GM12801 (cell line): ENCODE data around the gene PTPRK.

ENCODE experiments used
- CTCF ChIP-seq: IDR thresholded peaks from one replicate; pipeline ENCODE4 v1.5.1; 2011; ENCODE audit warnings: control low read depth; ENCODE audit not compliant: insufficient read length; ENCODE audit errors: extremely low read depth

Gene PTPRK

GRCh38 chr6:128498234-128498633 lies 22.2 kb downstream of the PTPRK start:
- no peak for TF ChIP-seq CTCF

DNA sequence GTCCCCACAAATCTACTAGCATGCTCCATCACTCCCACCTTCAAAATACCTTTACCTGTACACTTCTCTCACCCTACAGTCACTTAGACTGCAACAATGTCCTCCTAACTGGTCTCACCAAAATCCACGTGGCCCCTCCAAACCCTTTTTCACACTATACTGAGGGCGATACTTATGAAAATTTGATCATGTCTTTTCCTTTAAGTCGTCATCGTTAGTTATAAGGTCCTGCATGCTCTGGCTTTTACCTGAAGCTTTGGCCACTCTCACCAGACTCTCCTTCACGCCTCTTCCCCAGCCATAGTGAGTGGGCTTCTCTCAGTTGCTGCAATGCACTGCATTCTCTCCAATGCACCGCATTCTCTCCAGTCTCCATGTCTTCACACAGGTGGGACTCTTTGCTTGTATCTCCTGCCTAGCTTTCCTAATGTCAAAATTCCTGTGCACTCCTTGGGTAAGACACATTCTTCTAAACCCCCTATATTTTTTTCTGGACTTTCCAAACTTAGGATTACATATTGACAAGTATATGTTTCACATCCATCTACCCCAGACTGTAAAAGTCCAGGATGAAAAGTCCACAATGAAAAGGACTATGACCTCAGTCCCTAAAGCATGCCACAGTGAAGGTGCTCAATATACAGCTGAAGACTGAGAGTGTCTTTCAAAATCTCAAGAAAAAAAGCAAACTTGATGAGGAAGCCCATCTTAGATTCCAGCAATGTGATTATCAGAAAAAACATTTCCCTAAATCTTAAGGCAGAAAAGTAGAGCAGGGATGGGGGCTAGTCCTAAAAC lies 24.7 kb downstream of the PTPRK start:
- TF ChIP-seq CTCF = no peak

DNA sequence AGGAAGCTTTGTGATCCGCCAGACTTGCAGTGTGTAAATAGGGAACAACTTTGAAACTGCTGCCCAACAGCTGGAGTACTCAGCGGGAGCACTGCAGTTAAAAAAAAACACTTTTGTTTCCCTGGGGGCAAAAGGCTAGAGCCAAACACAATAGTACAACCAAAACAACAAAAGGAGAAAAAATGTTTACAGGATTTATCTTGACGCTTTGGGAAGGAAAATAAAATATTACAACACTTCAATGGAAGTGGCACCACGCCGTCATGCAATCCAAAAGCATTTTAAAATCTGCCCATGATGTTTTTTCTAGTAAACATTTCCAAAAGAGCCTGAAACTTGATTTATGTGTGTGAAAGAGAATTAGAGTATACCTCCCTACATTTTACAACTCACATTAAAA lies 26.0 kb downstream of the PTPRK start:
- TF ChIP-seq CTCF = no peak

GRCh38 chr6:128493877-128494276 lies 26.5 kb downstream of the PTPRK start:
- no peak for TF ChIP-seq CTCF

DNA sequence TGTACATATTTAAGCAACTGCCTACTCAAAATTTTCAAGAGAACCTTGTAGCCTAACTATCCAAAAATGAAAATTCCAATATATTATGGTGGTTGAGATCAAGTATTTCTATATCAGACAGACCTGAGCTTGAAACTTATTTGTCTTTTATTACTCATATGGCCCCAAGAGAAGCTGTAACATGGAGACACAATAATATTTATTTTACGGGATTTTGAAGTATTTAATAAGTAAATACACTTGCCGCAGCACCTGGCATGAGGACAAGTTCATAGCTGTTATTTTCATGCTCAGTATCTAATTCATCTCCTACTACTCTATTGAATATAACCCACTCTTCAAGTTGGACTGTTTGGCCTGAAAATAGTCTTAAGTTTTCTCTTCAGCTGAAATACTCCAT lies 28.0 kb downstream of the PTPRK start:
- TF ChIP-seq CTCF = no peak

DNA sequence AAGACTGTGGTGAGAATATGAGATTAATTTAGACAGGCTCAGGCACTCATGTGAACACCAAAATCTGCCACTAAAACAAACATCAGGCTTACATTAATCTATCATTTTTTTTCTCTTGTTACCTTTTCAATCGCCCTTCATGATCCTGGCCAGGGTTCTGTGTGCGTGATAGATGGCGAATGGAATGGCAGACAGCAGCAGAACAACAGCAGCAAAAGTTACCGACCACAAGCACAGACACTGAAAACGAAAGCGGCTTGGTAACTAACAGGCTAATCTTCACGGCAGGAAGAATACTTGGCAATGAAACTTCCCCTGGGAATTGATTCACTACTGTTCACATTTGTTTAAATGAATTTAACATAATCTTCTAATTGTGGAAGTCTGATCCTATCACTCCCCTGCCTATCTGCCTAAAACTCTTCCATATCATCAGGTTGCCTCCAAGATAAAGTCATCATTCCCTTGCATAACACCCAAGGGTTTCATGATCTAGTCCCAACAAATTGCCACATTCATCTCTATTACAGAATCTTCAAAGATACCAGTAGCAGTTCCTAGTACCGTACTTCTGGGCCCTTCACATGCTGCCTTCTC lies 28.7 kb downstream of the PTPRK start:
- no peak for TF ChIP-seq CTCF

DNA sequence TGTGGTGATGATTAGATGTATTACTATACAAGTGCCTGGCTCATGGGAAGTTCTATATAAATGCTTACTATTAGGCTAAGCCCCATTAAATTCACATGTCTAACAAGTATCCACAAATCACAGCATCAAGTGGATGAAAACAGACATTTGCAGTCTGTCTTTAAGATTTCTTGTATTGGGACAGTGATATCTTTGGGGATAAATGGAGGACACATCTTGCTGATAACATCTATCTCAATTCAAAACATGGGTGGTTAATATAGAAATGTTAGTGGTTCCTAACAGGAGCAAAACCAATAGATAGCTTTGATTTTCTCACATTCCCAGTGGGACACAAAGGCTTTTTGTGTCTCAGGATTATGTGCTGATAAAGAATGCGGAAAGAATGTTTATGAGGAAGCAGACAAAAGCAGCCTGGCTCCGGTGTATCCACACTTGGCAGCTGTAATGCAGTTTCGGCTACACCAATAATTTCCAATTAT lies 29.3 kb downstream of the PTPRK start:
- no peak for TF ChIP-seq CTCF
